Pancreas (tissue), 10 donors: ENCODE data around the gene ITGA1. TPM values are rescaled to one million over a fixed set of nuclear protein-coding genes. Genes with fewer than 3 reads are reported as not detected.

Source experiments
- ATAC-seq, 4 donors: fragments of 200-7000 bp; cut with Tn5 transposase; one replicate each; pipeline versions ENCODE4 v1.8.0 to v1.9.1; 2020; ENCODE audit warnings: mild to moderate bottlenecking in 4 of 4, moderate library complexity in 4 of 4
- DNase-seq, 6 donors: peaks; one replicate each; pipeline ENCODE4 v3.0.0-alpha.2; 2020
- FAIRE-seq: peaks from 2 replicates; lab custom pipeline; 2012; peaks lifted over from hg19 to GRCh38; lab: Jason Lieb, UNC
- H3K27ac ChIP-seq, 4 donors: fragments of 200-600 bp; sonication (generic); 1 replicate in 3 of 4; 2 replicates in 1 of 4; pipeline versions ENCODE4 v1.5.0 to v1.8.0; 2020
- H3K27me3 ChIP-seq, 4 donors: fragments of 200-600 bp; one replicate each; pipeline ENCODE4 v1.8.0; 2021
- H3K36me3 ChIP-seq, 3 donors: fragments of 200-600 bp; sonication (generic) in 1 of 3; one replicate each; pipeline versions ENCODE4 v1.5.0 to v1.8.0; 2020 to 2021
- H3K4me1 ChIP-seq, 3 donors: fragments of 200-600 bp; one replicate each; pipeline ENCODE4 v1.8.0; 2021
- H3K4me3 ChIP-seq, 4 donors: fragments of 200-600 bp; sonication (generic) in 2 of 4; one replicate each; pipeline versions ENCODE4 v1.5.0 to v1.8.0; 2020 to 2021
- H3K9me3 ChIP-seq, 4 donors: fragments of 200-600 bp; one replicate each; pipeline ENCODE4 v1.8.0; 2021
- CTCF ChIP-seq, 4 donors: fragments of 200-600 bp; sonication (generic) in 3 of 4; IDR thresholded peaks; one replicate each; pipeline versions ENCODE4 v1.5.0 to v1.8.0; 2021; ENCODE audit warnings: antibody characterized with exemption in 4 of 4
- WGBS, 2 donors: extraction: QIAGEN DNeasy Blood & Tissue Kit; methylation state at CpG; one replicate each; pipeline ENCODE4 v1.1.7; 2013; 5-methylcytosine and 5-hydroxymethylcytosine counted together
- intact Hi-C, 3 donors: fragments of 100-400 bp; cut with DNase I; formaldehyde crosslinking; loops; one replicate each; pipeline versions ENCODE4 v1.11.1 to v1.14.2; 2022
- polyA plus RNA-seq, 2 donors: library from polyadenylated mRNA; stranded (reverse); fragments of 200-250 nt; gene quantifications; one replicate each; pipeline ENCODE4 v1.2.3, GENCODE V29; 2013
- total RNA-seq, 6 donors: library from RNA; stranded (reverse); fragmentation: NEBNext Ultra II Directional in 4 of 6; extraction: Animal tissue kit (Norgen Biotek cat#: 25700) in 4 of 6; gene quantifications; one replicate each; pipeline versions ENCODE4 v1.2.1 to v1.2.4, GENCODE V29; 2021 to 2023
- donor health status: healthy with polysubstance abuse.
- donor health status: DM: no; HTN: no; CAD: no; lungs with moderate emphysema.
- donor health status: DM: no; HTN: no; CAD: no.
- donor health status: control.
- donor health status: control.
- donor health status: Bipolar disorder and iron deficiency.
- donor health status: DM: yes; HTN: yes; CAD: no.
- donor health status: DM: no; HTN: no; CAD: no.
- donor health status: DM: no; HTN: no; CAD: no.
- donor health status: DM: yes; HTN: yes; CAD: no.

The ITGA1 gene
- total and polyA plus RNA-seq, 8 donors = 1.9 to 18.3 (median 6.3) TPM

GRCh38 chr5:52759331-52759730, 28.4 kb upstream of the ITGA1 start:
- ATAC-seq (no peak), DNase-seq (no peak), FAIRE-seq (no peak)
- no peaks in the 10 kb centered on the region for H3K36me3 ChIP-seq
- H3K4me1 ChIP-seq = no peaks in the 10 kb centered on the region
- WGBS, 2 donors = 75 to 89% methylated on average over 1 of the region's 1 CpG
- no peak overlapping the region for H3K27ac ChIP-seq
- no peaks in the 10 kb centered on the region for H3K9me3 ChIP-seq
- no peak for TF ChIP-seq CTCF (IDR thresholded peaks at IDR 0.05)
- intact Hi-C loops = no loop called here
- no peaks in the 10 kb centered on the region for H3K27me3 ChIP-seq
- no peak overlapping the region for H3K4me3 ChIP-seq

DNA sequence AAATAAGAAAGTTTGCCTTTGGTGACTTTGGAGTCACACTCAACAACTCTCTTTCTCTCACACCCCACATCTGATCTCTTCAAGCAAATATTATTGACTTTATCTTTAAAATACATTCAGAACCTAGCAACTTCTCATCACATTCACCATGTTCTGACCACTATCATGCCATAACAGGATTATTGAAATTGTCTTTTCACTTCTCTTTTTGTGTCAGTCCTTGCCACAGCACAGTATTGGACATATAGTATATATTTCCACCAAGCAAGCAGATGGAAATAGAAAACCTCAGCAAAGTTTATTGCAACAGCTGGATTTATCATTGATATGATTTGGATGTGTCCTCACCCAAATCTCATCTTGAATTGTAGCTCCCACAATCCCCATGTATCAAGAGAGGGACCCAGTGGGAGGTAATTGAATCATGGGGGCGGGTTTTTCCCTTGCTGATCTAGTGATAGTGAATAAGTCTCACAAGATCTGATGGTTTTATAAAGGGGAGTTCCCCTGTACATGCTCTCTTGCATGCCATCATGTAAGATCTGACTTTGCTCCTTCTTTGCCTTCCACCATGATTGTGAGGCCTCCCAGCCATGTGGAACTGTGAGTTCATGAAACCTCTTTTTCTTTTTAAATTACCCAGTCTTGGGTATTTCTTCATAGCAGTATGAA, 26.9 kb upstream of the ITGA1 start:
- Histone ChIP-seq H3K36me3 (no peaks in the 10 kb centered on the region), H3K9me3 (no peaks in the 10 kb centered on the region), H3K27ac (no peak overlapping the region), H3K4me3 (no peak overlapping the region), H3K4me1 (no peaks in the 10 kb centered on the region), H3K27me3 (no peaks in the 10 kb centered on the region)
- DNase-seq = no peak
- ATAC-seq = no peak
- intact Hi-C loops = no loop called here
- no peak for TF ChIP-seq CTCF (IDR thresholded peaks at IDR 0.05)
- no peak for FAIRE-seq
- WGBS, 2 donors = 67 to 88% methylated on average over 1 of the region's 1 CpG

DNA sequence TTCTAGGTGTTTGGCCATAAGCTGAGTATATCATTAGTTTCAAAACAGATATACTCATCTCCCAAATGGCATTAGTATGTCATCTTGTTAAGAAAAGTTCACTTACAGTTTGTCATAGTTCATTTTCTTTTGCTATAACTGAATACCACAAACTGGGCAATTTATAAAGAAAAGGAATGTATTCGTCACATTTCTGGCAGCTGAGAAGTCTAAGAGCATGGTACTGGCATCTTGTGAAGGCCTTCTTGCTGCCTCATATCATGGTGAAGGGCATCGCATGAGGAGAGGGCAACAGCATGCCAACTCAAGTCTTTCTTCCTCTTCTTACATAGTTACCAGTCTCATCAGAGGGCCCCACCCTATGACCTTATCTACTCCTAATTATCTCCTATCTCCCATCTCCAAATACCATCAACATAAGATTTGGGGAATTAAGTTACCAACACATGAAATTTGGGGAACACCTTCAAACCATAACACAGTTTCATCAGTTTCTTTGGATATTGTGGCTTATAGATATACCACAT, 20.4 kb upstream of the ITGA1 start:
- intact Hi-C loops = no loop called here
- Histone ChIP-seq H3K4me1 (peaks cover 0 to 2% (median 0%) of the 10 kb centered on the region in 3 donors), H3K27ac (no peak overlapping the region), H3K27me3 (no peaks in the 10 kb centered on the region), H3K36me3 (no peaks in the 10 kb centered on the region), H3K4me3 (no peak overlapping the region), H3K9me3 (no peaks in the 10 kb centered on the region)
- WGBS, 2 donors = 86 to 90% methylated on average over 2 of the region's 2 CpGs
- DNase-seq = no peak
- ATAC-seq = no peak
- no peak for TF ChIP-seq CTCF (IDR thresholded peaks at IDR 0.05)
- no peak for FAIRE-seq

- no peak for ATAC-seq
- no peak for TF ChIP-seq CTCF (IDR thresholded peaks at IDR 0.05)
- Histone ChIP-seq H3K4me3 (no peak overlapping the region), H3K27ac (no peak overlapping the region), H3K4me1 (peaks cover 0 to 4% (median 0%) of the 10 kb centered on the region in 3 donors), H3K36me3 (no peaks in the 10 kb centered on the region), H3K27me3 (no peaks in the 10 kb centered on the region), H3K9me3 (no peaks in the 10 kb centered on the region)
- 75 to 76% methylated on average over 1 of the region's 1 CpG for WGBS, 2 donors
- FAIRE-seq = no peak
- intact Hi-C loops = no loop called here
- DNase-seq = no peak
Measured at GRCh38 chr5:52767766-52768480, 19.8 kb upstream of the ITGA1 start.

- WGBS, 2 donors = 87 to 88% methylated on average over 5 of the region's 5 CpGs
- Histone ChIP-seq H3K27ac (no peak overlapping the region), H3K9me3 (no peaks in the 10 kb centered on the region), H3K4me1 (peaks cover 0 to 4% (median 0%) of the 10 kb centered on the region in 3 donors), H3K4me3 (no peak overlapping the region), H3K27me3 (no peaks in the 10 kb centered on the region), H3K36me3 (no peaks in the 10 kb centered on the region)
- ATAC-seq (no peak), FAIRE-seq (no peak), DNase-seq (no peak)
- intact Hi-C loops = no loop called here
- TF ChIP-seq CTCF (IDR thresholded peaks at IDR 0.05) = no peak
Measured at GRCh38 chr5:52769061-52769460, 18.7 kb upstream of the ITGA1 start.
